Putamen (tissue), 1 donor: ENCODE measurements around the gene CERS1.

Source experiments
- DNase-seq: peaks from one replicate; pipeline ENCODE4 v3.0.0-alpha.2; 2016; ENCODE audit warnings: low spot score

CERS1 gene

GRCh38 chr19:18839465-18840287 lies 56.3 kb downstream of the CERS1 start:
- no peak for DNase-seq

DNA sequence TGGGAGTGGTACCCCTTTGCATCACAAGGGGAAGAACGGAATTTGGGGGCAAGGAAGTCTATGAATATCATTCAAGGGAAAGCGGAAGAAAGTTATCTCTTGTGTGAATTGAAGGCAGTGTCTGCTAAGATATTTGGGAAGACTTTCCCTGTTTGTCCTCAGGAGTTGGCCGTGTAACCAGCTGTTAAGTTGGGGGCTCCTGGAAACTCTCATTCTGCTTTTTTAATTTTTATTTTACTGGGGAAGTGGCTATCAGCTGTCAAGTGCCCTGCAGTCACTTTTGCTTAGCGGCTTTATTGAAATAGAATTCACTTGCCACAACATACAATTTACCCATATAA lies 61.3 kb downstream of the CERS1 start:
- DNase-seq: no peak

DNA sequence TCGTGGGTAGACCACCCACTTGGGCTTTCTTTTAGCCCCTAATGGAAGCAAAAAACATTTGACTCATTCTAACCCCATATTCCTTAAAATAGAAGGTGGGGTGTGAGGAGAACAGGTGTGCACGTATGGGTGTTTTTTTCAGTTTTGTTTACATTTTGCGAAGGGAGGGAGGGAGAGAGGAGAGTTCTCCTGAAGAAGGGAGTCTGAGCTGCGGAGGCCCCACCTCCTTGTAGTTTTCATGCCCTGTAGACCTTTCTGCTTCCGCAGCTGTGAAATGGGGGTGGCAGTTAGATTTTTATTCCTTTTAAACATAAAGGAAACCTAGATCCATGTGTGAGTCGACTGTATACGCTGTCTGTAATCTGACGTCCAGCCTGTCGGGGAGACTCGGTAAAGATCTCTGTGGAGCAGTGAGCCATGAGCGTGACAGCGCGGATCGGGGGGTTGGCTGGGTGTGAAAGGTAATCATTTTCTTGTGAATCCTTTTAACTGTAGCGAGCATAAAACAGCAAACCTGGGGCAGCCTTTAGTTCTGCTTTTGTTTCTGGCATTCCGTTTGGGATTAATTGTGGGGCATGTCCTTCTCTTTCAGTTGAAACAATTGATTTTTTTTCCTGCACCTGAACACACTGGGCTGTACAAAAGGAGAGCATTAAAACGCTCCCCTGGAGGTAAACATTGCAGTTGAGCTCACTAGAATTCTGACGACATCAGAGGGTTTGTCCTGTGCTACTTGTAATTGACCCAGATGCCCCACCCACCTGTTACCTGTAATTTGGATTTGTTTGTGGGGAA lies 61.9 kb downstream of the CERS1 start:
- DNase-seq: no peak

GRCh38 chr19:18833141-18833476 lies 62.8 kb downstream of the CERS1 start:
- DNase-seq: no peak

DNA sequence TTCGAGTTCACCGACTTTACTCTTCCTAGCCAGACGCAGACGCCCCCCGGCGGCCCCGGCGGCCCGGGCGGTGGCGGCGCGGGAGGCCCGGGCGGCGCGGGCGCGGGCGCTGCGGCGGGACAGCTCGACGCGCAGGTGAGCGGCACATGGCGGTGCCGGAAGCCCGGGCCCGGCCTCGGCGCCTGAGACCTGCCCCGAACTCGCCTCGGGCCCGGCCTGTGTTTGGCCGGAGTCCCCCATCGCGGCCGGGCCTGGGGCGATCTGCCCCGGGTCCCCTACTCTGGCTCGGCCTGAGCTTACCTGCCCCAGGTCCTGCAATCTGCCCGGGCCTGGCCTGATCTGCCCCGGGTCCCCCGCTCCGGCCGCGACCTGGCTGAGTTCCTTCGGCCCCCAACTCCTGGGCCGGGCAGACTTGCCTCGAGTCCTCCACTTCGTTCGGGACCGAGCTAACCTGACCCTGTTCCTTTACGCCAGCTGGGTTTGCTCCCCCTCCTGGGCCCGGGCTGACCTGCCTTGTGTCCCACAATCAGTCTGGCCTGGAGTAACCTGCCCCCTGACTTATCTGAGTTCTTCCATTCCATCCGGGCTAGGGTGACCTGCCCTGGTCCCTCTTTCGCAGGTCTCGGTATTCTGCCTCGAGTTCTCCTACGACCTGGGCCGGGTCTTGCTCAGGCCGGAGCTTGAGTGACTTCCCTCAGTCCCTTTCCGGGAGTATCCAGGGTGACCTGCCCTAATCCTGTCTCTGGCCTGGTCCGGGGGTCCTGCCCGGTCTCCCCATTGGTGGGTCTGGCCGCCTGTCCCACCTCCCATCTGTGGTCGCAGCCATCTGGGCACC lies 63.4 kb downstream of the CERS1 start:
- DNase-seq: no peak

DNA sequence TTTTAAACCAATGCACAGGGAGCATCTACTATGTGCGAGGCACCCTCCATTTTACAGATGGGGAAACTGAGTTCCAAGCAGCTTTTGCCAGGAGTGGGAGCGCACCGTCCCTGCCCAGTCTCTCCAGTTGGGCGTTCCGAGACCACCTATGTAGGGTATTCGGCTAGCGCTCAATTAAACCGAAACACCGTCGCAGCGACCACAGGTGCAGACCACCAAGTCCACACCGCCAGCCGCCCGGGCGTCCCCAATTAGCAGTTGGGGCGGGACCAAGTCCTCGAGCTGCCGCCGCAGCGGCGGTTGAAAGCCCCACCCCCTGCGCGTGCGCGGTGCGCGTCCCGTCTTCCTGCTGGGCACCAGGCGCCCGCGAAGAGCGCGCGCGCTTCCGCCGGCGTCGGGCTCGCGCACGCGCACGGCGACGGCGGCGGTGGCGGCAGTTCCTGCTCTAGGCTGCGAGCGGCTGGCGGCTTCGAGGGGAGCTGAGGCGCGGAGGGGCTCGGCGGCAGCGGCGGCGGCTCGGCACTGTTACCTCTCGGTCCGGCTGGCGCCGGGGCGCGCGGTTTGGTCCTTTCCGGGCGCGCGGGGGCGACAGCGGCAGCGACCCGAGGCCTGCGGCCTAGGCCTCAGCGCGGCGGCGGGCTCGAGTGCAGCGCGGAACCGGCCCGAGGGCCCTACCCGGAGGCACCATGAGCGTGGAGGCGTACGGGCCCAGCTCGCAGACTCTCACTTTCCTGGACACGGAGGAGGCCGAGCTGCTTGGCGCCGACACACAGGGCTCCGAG lies 64.2 kb downstream of the CERS1 start, which contains the start of gene UPF1:
Gene UPF1 (plus strand): TSS at position 436 of the 782 bp plus-strand sequence. CDS start 251 bp downstream, at position 687.
- DNase-seq: peak; percentile 94

GRCh38 chr19:18830488-18830887 lies 65.5 kb downstream of the CERS1 start:
- no peak for DNase-seq

DNA sequence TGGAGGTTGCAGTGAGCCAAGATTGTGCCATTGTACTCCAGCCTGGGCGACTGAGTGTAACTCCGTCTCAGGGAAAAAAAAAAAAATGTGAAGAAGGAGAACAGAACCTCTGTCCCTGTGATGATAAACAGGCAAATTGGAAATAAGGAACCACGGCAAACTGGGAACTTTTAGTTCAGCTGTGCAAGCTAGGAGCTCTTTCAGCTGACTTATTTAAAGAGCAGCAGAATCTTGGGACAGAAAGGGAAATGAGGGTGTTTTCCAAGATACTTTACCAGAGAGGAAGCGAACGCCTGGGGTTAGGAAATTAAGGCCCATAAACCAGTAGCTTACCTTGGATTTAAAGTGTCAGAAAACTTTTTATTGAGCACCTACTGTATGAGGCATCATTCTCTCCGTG lies 67.2 kb downstream of the CERS1 start:
- no peak for DNase-seq
